Esophagus squamous epithelium (tissue), 4 donors: Measurements from ENCODE around the gene SCGB1D2.

Experiments
- POLR2A ChIP-seq, 4 donors: fragments of 450-650 bp; IDR thresholded peaks; one replicate each; pipeline ENCODE4 v1.6.1; 2017; ENCODE audit warnings: antibody characterized with exemption in 4 of 4, mild to moderate bottlenecking in 4 of 4, moderate library complexity in 3 of 4
- TF ChIP-seq, protein P1 (sequence below), 6 experiments: fragments of 450-650 bp in 4 of 6; fragments of 200-600 bp in 2 of 6; sonication (generic) in 2 of 6; IDR thresholded peaks; one replicate each; pipeline ENCODE4 v1.5.1; 2016 to 2019; ENCODE audit warnings: antibody characterized with exemption in 6 of 6, mild to moderate bottlenecking in 4 of 6, moderate library complexity in 4 of 6

DNA sequence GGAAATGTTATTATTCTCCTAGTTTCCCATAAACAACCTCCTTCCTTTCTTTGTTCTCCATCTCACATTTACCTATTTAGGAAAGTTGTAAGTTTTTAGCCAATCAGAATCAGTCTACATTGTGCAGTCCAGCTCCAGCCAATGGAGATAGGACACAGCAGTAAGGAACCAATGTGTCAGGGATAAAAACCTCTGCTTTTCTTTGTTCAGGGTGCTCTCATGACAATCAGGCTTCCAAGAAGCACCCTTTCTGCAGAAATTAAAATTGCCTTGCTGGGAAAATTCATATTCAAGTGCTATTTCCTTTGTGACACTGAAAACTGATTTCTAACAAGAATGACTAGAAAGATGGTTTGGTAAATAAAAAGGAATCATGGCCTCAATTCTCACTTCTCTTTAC is 18.9 kb upstream of the SCGB1D2 start:
- TF ChIP-seq, protein P1, sequence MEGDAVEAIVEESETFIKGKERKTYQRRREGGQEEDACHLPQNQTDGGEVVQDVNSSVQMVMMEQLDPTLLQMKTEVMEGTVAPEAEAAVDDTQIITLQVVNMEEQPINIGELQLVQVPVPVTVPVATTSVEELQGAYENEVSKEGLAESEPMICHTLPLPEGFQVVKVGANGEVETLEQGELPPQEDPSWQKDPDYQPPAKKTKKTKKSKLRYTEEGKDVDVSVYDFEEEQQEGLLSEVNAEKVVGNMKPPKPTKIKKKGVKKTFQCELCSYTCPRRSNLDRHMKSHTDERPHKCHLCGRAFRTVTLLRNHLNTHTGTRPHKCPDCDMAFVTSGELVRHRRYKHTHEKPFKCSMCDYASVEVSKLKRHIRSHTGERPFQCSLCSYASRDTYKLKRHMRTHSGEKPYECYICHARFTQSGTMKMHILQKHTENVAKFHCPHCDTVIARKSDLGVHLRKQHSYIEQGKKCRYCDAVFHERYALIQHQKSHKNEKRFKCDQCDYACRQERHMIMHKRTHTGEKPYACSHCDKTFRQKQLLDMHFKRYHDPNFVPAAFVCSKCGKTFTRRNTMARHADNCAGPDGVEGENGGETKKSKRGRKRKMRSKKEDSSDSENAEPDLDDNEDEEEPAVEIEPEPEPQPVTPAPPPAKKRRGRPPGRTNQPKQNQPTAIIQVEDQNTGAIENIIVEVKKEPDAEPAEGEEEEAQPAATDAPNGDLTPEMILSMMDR (IDR thresholded peaks at IDR 0.05) = no peak
- no peak for TF ChIP-seq POLR2A (IDR thresholded peaks at IDR 0.05)
